Stimulated activated CD4-positive, alpha-beta T cell treated with anti-CD3 and anti-CD28 coated beads, TNF-alpha, amount 100 ng/mL, for 1 hour (primary cell): ENCODE measurements around the gene MADD.

ENCODE experiments used
- DNase-seq, 3 donors: peaks; one replicate each; pipeline ENCODE4 v3.0.0-alpha.2; 2020; ENCODE audit warnings: low read depth in 3 of 3, low spot score in 1 of 3

The MADD gene

DNA sequence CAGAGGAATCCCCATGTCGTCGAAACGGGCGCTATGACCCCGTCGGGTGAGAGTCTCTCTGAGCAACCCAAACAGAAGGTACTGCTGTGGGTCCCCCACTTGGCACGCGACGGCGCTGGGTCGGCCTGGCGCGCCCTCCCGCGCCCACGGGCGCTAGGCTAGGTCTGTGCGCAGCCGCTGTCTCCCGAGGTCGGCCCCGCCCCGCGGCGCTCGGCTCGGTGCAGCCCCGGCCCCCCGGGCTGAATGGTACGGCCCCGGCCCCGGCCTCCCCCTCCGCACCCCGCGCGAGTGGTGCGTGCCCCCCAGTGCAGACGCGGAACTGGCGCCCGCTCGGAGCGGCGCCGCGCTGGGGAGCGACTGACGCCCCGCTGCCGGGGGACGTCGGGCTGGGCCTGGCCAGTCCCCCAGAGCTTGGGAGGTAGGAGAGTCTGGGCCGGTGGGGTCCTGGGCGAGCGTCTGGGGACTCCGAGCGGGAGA, at the start of gene MADD:
Gene MADD (plus strand): TSS at position 305 of the 477 bp plus-strand sequence.
- DNase-seq = peak; percentile 85 to 88 (median 87)

DNA sequence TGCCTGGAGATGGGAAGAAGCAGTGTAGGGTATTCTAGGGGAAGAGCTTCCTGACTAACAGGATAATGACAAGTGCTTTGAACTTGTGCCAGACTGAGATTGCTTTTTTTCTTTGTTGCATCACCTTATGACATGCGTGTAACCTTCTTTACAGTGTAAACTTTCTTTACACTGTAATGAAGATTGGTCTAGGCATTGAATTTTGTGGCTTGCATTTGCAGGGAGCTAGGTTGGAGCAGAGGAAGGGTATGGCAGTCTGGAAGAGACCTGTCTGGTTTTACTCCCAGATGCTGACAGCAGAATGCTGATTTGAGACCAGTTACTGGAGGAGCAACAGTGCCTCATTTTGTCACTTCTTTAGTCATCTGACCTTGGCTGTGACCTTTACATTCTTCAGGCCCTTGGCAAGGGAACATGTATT, 49.5 kb upstream of the MADD start:
- no peak for DNase-seq

DNA sequence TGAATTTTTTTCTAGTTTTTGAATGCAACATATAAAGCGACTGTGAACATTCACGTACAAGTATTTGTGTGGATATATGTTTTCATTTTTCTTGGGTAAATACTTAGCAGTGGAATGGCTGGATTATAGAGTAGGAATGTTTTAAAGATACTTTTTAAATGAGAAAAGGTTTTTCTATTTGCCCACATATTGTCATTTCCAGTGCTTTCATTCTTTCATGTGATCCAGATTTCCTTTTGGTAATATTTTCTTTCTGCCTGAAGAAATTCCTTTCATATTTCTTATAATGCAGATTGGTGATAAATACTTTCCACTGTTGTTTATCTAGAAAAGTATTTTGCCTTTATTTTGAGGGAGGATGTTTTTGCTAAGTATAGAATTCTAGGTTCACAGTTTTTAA, 47.2 kb upstream of the MADD start:
- DNase-seq = no peak

DNA sequence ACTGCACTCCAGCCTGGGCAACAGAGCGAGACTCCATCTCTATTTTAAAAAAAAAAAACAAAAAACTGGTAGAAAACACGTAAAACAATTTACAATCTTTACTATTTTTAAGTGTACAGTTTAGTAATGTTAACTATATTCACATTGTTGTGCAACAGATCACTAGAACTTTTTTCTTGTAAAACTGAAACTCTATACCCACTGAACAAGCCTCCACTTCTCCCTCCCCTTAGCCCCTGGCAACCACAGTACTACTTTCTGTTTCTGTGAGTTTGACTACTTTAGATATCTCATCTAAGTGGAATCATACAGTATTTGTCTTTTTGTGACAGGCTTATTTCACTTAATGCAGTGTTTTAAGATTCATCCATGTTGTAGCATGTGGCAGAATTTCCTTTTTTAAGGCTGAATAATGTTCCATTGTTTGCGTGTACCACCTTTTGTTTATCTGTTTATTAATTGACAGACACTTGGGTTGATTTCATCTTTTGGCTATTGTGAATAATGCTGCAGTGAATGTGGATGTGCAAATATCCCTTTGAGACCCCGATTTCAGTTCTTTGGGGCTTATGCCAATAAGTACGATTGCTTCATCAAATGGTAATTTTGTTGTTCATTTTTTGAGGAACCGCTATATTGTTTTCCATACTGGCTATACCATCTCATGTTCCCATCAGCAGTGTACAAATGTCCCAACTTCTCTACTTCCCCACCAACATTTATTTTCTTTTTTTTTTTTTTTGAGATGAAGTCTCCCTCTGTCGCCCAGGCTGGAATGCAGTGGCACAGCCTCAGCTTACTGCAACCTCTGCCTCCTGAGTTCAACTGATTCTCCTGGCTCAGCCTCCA, 44.2 kb upstream of the MADD start:
- no peak for DNase-seq

DNA sequence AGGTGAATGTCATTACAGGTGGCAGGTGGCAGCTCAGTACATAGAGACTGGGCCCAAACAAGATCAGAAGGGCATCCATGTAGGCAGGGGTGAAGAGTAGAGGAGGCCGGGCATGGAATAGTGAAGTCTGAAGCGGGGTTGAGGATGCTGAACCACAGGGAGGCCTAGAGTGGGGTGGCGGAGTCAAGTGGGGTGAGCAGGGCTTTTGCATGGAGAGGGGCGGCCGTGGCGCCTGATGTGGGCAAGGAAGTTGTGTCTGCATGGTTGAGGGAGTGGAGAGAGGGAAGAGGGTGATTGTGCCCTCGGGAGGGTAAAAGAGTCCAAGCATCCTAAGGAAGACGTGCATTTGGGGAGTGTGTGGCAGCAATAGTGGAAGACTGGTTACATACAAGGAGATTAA, 40.8 kb upstream of the MADD start:
- DNase-seq = no peak

DNA sequence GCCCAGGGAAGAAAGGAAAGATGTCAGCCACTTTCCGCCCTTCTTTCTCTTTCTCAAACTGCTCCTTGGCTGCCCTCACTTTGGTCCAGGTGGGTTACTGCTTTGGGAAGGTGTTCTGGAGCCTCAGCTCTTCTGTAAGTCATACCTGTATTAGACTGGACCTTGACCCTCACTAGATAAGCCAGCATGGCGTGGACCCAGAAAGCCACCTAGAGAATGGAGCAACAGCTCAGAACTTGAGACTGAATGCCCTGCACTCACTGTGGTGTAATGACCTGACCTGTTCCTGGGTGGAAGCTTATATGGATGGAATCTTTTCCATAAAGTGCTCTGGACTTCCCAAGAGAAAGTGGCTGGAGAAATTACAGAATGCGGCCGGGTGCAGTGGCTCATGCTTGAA, 36.9 kb upstream of the MADD start:
- no peak for DNase-seq

DNA sequence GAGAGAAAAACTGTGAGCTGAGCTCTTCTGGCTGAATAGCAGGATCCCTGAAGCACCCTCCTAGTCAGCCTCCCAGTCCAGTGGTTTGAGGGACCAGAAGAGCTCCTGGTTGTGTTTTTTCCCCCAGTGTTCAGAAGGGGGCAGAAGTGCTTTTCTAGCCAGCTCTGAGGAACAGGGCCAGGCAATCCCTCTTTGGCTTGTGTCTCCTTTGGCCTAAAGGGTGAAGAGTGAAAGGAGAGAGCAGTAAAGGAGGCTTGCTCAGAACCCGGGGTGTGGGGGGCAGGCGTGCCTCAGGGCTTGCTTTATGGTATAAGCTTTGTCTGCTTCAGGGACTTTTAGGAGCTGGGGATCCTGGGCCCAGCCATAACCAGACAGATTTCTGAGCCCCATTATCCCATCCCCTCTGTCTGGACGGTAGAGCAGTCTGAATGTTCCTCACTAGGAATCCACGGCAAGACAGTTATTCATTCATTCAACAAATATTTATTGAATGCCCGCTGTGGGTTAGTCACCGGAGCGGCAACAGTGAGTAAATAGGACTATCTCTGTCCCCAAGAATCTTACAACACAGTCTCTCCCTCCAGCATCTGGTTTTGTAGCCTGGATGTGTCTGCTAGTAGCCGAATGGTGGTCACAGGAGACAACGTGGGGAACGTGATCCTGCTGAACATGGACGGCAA, 35.8 kb upstream of the MADD start:
- DNase-seq = no peak

DNA sequence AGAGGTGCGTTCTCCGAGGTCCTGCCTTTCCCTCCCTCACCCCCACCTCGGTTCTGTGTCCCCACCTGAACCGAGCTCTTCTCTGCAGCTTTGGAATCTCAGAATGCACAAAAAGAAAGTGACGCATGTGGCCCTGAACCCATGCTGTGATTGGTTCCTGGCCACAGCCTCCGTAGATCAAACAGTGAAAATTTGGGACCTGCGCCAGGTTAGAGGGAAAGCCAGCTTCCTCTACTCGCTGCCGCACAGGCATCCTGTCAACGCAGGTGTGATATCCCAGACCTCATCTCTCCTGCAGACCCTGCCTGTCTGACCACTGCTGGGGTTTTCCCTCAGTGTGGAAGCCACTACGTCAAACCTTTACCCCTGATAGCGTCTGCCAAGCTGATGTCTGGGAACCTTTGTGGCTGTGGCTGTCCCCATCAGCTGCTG, 35.2 kb upstream of the MADD start:
- DNase-seq = peak in 2 of 3 donors; percentile 22 to 60

DNA sequence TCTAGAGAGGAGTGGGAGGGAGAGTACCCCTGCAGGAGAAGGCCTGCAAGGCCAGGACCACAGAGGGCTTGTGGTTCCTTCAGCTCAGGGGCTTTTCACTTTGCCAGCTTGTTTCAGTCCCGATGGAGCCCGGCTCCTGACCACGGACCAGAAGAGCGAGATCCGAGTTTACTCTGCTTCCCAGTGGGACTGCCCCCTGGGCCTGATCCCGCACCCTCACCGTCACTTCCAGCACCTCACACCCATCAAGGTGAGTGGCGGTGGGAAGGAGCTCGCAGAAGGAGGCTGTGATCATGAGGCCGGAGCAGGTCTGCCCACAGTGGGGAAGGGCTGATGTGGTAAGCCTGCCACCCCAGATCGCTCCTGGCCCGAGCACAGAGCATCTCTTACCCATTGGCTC, 34.8 kb upstream of the MADD start:
- DNase-seq = no peak

DNA sequence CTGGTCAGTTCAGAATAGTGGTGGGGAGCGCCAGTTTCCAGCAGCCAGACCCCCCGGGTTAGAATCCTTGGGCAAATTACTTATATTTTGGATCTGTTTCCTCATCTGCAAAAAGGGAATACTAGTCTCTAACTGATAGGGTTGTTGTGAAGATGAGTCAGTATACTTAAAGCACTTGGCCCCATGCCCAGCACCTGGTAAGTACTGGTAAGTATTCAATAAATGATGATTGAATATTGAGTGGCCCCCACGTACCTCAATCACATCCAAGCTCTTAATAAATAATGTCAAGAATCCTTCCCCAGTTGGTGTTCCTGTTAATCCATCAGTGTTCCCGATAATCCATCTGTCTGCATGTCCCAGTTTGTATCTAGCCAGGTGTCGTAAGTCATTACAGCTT, 33.5 kb upstream of the MADD start:
- DNase-seq = no peak

DNA sequence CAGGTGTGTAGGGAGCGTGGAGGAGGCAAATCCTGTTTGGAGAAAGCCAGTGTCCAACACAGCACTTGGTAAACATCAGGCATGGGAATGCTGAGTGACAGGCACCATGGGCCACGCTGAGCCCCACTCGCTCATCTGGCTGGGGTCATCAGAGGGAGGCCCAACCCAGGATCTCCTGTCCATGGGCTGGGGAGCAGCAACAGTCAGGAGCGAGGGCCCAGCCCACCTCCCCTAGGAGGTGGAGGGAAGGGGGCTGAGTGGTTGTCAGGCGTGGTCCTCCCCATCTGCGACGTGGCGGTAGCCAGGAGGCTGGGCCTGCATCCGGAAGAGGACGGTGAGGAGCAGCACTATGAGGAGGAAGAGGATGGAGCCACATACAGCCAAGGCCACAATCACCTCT, 30.1 kb upstream of the MADD start:
- DNase-seq = no peak

DNA sequence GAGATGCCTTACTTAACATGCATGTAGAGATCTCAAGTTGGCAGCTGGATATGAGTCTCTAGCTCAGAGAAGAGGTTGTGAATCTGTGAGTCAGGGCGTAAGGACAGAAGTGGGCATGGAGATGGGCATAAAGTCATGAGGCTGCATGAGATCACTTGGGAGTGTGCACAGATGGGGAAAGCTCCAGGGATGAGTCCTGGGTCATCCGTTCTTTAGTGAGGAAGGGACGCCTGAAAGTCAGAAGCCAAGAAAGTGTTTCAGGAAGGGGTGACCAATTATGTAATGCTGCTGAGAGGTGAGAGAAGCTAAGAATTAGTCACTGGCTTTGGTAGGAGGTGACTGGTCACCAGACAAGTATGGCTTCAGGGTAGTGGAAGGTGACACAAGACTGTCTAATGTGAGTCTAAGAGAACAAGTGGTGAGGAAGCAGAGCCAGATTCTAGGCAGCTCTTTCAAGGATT, 28.1 kb upstream of the MADD start:
- no peak for DNase-seq

DNA sequence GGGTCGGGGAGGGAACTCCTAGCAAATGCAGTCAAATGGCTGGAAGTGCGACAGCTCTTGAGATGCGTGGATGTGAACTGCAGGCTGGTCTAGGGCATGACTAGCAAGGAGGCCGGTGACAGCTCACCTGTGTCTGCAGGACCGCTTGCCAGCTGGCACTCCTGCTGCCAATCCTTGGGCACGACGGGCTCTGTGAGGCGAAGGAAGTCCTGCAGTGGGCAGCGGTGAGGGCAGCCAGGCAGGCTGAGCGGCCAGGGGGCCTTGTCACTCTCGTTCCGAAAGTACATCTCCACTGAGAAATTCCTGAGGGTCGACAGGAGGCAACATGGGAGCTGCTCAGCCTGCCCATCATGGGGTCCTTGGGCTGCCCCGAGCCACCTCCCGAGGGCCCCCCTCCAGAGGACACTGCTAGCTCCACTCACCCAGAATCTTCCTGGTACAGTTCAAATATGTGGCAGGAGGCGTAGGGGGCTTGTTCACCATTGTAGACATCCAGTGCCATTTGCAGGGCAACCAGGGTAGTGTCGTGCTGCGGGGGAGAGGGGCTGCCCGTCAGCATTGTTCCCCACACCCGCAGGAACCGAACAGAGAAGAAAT, 27.2 kb upstream of the MADD start:
- no peak for DNase-seq

DNA sequence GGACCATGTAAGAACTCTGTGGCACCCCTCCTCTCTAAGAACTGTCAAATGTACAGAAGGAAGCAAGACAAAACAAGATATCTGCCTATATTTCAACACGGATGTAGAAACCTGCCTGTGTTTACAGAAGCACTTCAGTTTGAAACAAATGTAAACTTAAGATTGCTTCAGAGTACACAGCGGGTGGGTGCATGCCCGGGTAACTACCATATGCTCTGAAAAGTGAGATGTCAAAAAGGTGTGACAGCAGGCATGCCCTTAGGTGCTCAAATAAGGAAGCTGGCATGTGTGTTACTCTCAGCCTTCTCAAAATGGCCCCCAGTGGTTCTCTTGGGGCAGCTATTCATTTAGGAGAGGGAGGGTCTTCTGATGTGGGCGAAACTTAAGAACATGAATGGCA, 26.5 kb upstream of the MADD start:
- no peak for DNase-seq

DNA sequence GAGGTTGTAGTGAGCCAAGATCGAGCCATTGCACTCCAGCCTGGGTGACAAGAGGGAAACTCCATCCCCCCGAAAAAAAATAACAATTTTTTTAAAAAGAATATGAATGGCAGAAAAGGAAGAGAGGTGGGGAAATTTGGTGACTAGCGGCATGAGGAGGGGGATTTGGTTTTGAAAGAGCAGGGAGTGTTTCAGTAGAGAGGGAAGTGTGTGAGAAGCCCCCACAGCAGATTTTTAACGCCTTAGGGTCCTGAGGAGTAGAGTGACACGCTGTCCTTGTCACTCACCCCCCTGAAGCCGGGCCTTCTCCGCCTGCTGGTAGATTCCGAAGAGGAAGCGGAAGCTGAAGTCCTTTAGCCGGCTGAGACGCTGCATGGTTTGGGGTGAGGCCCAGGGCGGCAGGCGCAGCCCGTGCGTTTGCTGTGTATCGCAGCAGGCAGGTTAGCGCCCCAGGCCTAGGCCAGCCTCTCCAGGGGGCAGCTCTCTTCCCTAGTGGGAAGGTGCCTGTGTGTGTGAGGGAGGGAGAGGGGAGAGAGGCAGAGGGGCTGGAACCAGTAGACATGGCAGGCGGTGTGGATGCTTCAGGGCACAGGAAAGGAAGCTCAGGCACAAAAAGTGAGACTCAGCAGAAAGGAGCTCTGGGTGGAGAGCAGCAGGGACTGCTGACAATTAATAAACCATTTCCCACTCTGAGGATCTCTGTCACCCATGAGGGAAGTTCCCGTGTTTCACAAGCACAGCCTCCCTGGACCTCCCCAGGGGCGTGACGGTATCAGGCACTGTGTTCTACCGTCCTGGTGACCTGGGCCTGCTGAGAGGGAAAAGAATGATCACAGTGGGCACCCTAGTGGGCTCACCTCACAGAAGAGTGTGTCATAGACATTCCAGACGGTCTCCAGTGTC, 25.2 kb upstream of the MADD start:
- no peak for DNase-seq

DNA sequence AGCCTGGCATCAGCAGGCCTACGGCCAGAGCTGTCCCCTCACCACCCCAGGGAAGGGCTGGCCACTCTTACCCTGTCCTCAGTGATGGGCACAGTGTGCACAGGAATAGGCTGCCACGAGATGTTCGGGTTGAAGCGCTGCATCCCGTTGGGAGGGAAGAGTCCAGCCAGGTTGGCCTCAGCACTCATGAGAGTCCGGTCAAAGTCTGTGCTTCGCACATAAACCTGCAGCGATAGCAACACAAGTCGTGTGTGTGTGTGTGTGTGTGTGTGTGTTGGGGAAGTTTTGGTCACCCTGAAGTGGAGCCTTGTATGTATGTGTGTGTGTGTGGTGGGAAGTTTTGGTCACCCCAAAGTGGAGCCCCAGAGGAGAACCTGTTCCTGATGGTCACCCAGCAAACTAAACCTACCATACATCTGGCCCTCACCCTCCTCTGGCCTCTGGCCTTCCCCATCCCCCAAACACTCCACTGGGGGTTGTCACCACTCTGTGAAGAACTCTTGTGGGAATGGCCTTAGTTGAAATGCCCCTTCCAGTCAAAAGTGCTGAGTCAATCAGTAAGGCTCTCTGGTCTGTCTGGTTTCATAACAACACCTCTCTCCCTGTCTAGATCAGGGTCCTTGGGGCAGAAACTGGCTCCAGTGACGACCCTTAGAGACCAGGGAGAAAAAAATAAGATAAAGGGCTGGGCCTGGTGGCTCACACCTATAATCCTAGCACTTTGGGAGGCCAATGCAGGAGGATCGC, 24.1 kb upstream of the MADD start:
- no peak for DNase-seq

DNA sequence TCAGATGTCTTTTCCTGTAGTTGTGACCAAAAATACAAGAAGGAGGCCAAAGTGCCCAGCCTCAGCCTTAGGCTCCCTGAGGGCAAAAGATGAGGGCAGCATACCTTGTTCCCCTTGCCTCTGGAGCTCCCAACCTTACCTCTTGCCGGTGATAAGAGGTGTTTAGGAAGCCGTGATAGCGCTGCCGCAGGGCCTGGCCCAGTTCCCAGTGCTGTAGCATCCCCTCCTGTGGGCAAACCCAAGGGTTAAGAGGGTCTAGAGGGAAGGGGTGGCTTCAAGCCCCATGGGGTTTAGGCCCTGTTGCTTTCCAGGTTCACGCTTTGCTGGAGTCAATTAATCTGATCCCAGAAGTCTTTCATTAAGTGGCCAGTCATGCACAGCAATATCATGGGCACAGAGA, 22.4 kb upstream of the MADD start:
- DNase-seq = no peak

DNA sequence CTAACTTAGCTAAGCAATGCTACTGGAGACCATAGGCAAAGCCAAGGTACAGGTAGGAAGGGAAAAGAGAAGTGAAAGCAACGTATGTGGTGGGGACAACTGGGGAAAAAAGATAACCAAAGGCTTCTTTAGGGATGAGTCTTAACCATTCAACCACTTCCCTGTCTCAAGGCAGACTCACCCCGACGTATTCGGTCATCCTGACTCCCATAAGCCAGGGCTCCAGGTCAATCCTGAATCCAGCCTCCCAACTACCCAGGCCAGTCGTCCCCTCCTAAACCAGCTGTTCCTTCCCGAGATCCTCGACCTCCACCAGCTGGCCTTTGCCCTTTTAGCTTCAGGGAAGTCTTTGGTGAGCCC, 21.6 kb upstream of the MADD start:
- DNase-seq = no peak

DNA sequence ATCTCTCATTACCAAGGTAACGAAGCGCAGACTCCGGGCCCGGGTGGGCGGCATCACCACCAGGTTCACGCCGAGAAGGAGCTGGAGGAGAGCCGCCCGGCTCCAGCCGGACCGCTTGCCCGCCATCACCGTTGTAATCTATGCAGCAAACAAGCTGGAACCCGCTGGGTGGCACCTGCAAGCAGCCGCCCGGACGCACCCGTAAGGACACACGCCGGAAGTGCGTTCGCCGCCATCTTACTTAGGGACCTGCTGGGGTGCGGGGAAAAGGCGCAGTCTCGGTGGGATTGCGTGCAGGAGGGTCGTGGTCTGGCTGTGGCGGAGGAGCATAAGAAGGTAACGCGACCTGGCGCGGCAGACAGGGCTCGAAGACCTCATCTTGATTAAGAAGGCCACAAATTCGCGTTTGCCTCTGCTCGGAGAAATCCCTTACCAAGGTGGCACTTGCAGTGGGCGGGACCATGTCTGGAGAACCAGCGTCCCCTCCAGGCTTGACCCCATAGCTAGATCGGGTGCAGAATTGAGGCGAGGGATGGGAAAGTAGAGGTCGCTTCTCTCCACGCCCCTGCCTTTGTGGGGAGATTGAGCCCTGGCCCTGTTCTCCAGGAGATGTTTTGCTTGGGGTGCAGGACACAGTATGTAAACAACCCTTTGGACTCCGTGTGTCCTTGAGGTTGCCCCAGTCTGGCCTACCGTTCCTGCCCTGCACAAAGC, 21.1 kb upstream of the MADD start, which contains the start of gene ACP2:
Gene ACP2 (minus strand): TSS at position 151 of the 714 bp plus-strand sequence. CDS start 25 bp downstream, at position 126.
- peak; percentile 71 to 75 (median 74) for DNase-seq

DNA sequence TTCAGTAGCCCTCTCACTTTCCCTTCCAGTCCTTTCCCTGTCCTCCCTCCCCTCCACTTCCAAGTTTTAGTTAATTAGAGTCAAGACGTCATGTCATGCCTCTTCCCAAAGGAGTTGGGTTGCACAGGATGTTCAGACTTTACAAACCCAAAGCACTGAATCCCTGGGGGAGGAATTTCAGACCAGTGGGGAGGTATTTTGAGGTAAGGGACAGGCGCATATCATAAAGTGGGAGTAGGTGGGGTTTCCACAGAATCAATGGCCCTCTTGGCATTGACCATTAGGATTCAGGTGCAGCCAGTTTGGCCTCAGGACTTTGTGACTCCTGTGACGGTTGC, 20.6 kb upstream of the MADD start:
- no peak for DNase-seq
